Stomach (tissue), 19 donors: ENCODE data around the gene FOXP3. TPM values are rescaled to one million over a fixed set of nuclear protein-coding genes. Genes with fewer than 3 reads are reported as not detected.

ENCODE experiments used
- DNase-seq, 2 donors: peaks; one replicate each; pipeline versions ENCODE4 v3.0.0 to v3.0.0-alpha.2; 2013 to 2019
- H3K27ac ChIP-seq, 5 donors: fragments of 200-600 bp in 4 of 5; sonication (generic) in 4 of 5; one replicate each; pipeline ENCODE4 v1.5.1; 2013 to 2019; ENCODE audit warnings: mild to moderate bottlenecking in 1 of 5, moderate library complexity in 1 of 5
- H3K27me3 ChIP-seq, 3 donors: fragments of 200-600 bp; sonication (generic); one replicate each; pipeline ENCODE4 v1.5.1; 2017 to 2019; ENCODE audit warnings: mixed run types in 1 of 3
- H3K36me3 ChIP-seq, 4 donors: fragments of 200-600 bp; sonication (generic); 1 replicate in 3 of 4; 2 replicates in 1 of 4; pipeline ENCODE4 v1.5.1; 2016 to 2019
- H3K4me1 ChIP-seq, 4 donors: fragments of 200-600 bp; sonication (generic); one replicate each; pipeline ENCODE4 v1.5.1; 2016 to 2019
- H3K4me3 ChIP-seq, 4 donors: fragments of 200-600 bp; sonication (generic) in 3 of 4; one replicate each; pipeline ENCODE4 v1.5.1; 2016 to 2019; ENCODE audit warnings: mild to moderate bottlenecking in 1 of 4
- H3K9me3 ChIP-seq, 4 donors: fragments of 200-600 bp; sonication (generic); one replicate each; pipeline ENCODE4 v1.5.1; 2016 to 2019
- CTCF ChIP-seq, 7 experiments: fragments of 450-650 bp in 4 of 7; fragments of 200-600 bp in 3 of 7; sonication (generic) in 3 of 7; IDR thresholded peaks; one replicate each; pipeline ENCODE4 v1.5.1; 2016 to 2019; ENCODE audit warnings: antibody characterized with exemption in 7 of 7, control low read depth in 2 of 7, mild to moderate bottlenecking in 1 of 7
- EP300 ChIP-seq: sonication (generic); formaldehyde crosslinking; IDR thresholded peaks from one replicate; pipeline ENCODE4 v1.6.1; 2017; ENCODE audit warnings: antibody characterized with exemption
- POLR2A ChIP-seq, 4 donors: fragments of 450-650 bp; IDR thresholded peaks; one replicate each; pipeline ENCODE4 v1.6.1; 2016; ENCODE audit warnings: antibody characterized with exemption in 4 of 4, control low read depth in 2 of 4, mild to moderate bottlenecking in 1 of 4, moderate library complexity in 1 of 4
- POLR2AphosphoS5 ChIP-seq, 3 donors: sonication (generic); formaldehyde crosslinking; IDR thresholded peaks; one replicate each; pipeline ENCODE4 v1.6.1; 2016; ENCODE audit warnings: antibody characterized with exemption in 3 of 3
- WGBS, 5 donors: extraction: QIAGEN DNeasy Blood & Tissue Kit in 3 of 5; methylation state at CpG; one replicate each; pipeline versions ENCODE4 v1.1.5 to v1.1.7; 2013 to 2018; 5-methylcytosine and 5-hydroxymethylcytosine counted together
- intact Hi-C: fragments of 100-400 bp; cut with DNase I; formaldehyde crosslinking; loops from one replicate; pipeline ENCODE4 v1.15.1; 2023; ENCODE audit warnings: low total_unique reads
- long read RNA-seq, 10 donors: transcript quantifications; one replicate each; lab custom pipeline, GENCODE V29; 2026
- polyA plus RNA-seq, 3 donors: library from polyadenylated mRNA; stranded (reverse); fragments of 200-250 nt; gene quantifications; one replicate each; pipeline ENCODE4 v1.2.3, GENCODE V29; 2013
- total RNA-seq, 5 donors: library from RNA; depleted of rRNA; stranded (reverse); fragments of >200 nt; gene quantifications; one replicate each; pipeline versions ENCODE4 v1.1.0 to v1.2.3, GENCODE V29; 2014 to 2016
- donor health status: healthy with polysubstance abuse.
- donor health status: Bipolar disorder and iron deficiency.
- donor health status: healthy.

The FOXP3 gene
- not detected for total RNA-seq
- under 1 TPM in 2 of 3 donors, not detected in 1; 0.12 to 0.88 TPM for polyA plus RNA-seq
- long read RNA-seq, donor 1 = 0 reads
- long read RNA-seq, donor 2 = 0 reads
- long read RNA-seq, donor 3 = 0 reads
- long read RNA-seq, donor 4 = 0 reads
- long read RNA-seq, donor 5 = 0 reads
- long read RNA-seq, donor 6 = 0 reads
- long read RNA-seq, donor 7 = 0 reads
- long read RNA-seq, donor 8 = 0 reads
- long read RNA-seq, donor 9, partial matches to known transcripts = 0 of 1 reads
- long read RNA-seq, donor 9, other reads (novel, unspliced or antisense) = 0 of 1 reads
- long read RNA-seq, donor 10 = 0 reads

- 75 to 88% (median 82%) methylated on average over 10 to 11 of the region's 11 CpGs for WGBS, 5 donors
- Histone ChIP-seq H3K9me3 (no peaks in the 10 kb centered on the region), H3K27ac (no peak within 1 kb of the TSS), H3K27me3 (peaks cover 0 to 8% (median 0%) of the 10 kb centered on the region in 3 donors), H3K36me3 (no peaks in the 10 kb centered on the region), H3K4me1 (no peaks in the 10 kb centered on the region), H3K4me3 (no peak within 1 kb of the TSS)
- no peak for TF ChIP-seq EP300
- TF ChIP-seq POLR2A (IDR thresholded peaks at IDR 0.05) = no peak
- TF ChIP-seq POLR2AphosphoS5 (IDR thresholded peaks at IDR 0.05) = no peak
- TF ChIP-seq CTCF (IDR thresholded peaks at IDR 0.05) = no peak
- intact Hi-C loops = no loop called here
- no peak for DNase-seq
Measured at GRCh38 chrX:49264460-49264859, at the start of gene FOXP3. Gene FOXP3 (minus strand): TSS chrX:49264710. CDS start chrX:49258505, 6,205 bp downstream.

- no peak for TF ChIP-seq EP300
- TF ChIP-seq CTCF (IDR thresholded peaks at IDR 0.05) = no peak
- TF ChIP-seq POLR2AphosphoS5 (IDR thresholded peaks at IDR 0.05) = no peak
- no peak for TF ChIP-seq POLR2A (IDR thresholded peaks at IDR 0.05)
Measured at GRCh38 chrX:49312176-49312575, 47.7 kb upstream of the FOXP3 start.

GRCh38 chrX:49310371-49310770, 45.9 kb upstream of the FOXP3 start:
- Histone ChIP-seq H3K4me1 (peaks cover 0 to 13% (median 5%) of the 10 kb centered on the region in 4 donors), H3K27ac (peak overlapping the region in 2 of 5 donors; percentile 70 to 78), H3K27me3 (no peaks in the 10 kb centered on the region), H3K36me3 (no peaks in the 10 kb centered on the region), H3K4me3 (no peak overlapping the region), H3K9me3 (no peaks in the 10 kb centered on the region)
- no peak for DNase-seq
- intact Hi-C loops = no loop called here
- no peak for TF ChIP-seq EP300
- TF ChIP-seq POLR2A (IDR thresholded peaks at IDR 0.05) = no peak
- TF ChIP-seq CTCF (IDR thresholded peaks at IDR 0.05) = no peak
- WGBS, 5 donors = 67 to 84% (median 79%) methylated on average over 17 to 18 of the region's 18 CpGs

More at GRCh38 chrX:49312176-49312575, 47.7 kb upstream of the FOXP3 start:
- no peaks in the 10 kb centered on the region for H3K9me3 ChIP-seq
- WGBS, 5 donors = 72 to 83% (median 75%) methylated on average over 1 to 2 of the region's 2 CpGs
- H3K4me3 ChIP-seq = no peak overlapping the region
- no peaks in the 10 kb centered on the region for H3K27me3 ChIP-seq
- H3K27ac ChIP-seq = no peak overlapping the region
- H3K4me1 ChIP-seq = peaks cover 0 to 13% (median 5%) of the 10 kb centered on the region in 4 donors
- intact Hi-C loops = no loop called here
- no peak for DNase-seq
- H3K36me3 ChIP-seq = no peaks in the 10 kb centered on the region

- intact Hi-C loops = no loop called here
- no peak for TF ChIP-seq POLR2AphosphoS5 (IDR thresholded peaks at IDR 0.05)
- no peak for TF ChIP-seq CTCF (IDR thresholded peaks at IDR 0.05)
- no peak for TF ChIP-seq POLR2A (IDR thresholded peaks at IDR 0.05)
- no peak for TF ChIP-seq EP300
- Histone ChIP-seq H3K4me1 (peaks cover 0 to 13% (median 5%) of the 10 kb centered on the region in 4 donors), H3K36me3 (no peaks in the 10 kb centered on the region), H3K27ac (peak overlapping the region; percentile 44 to 78 (median 70)), H3K4me3 (peak overlapping the region; percentile 30 to 36 (median 34)), H3K9me3 (no peaks in the 10 kb centered on the region), H3K27me3 (no peaks in the 10 kb centered on the region)
- DNase-seq = peak in 1 of 2 donors; percentile 65
- 7 to 23% (median 13%) methylated on average over 8 of the region's 8 CpGs for WGBS, 5 donors
Measured at GRCh38 chrX:49309401-49309981, 45.0 kb upstream of the FOXP3 start.
